ENCODE results near the gene SUSD1.
"Not testable (repeated sequence)": the region's sequence is repeated elsewhere in the genome, so short reads cannot be mapped to it uniquely, and the experiment has no call there.

SUSD1 gene

GRCh38 chr9:112174965-112175795 lies at the start of gene SUSD1:
TSS of gene SUSD1 (minus strand) at chr9:112175297. CDS start at chr9:112175235, 62 bp downstream.
- peak; percentile 56 for DNase-seq

- DNase-seq = no peak
Measured at GRCh38 chr9:112224401-112225289, 49.5 kb upstream of the SUSD1 start.

DNA sequence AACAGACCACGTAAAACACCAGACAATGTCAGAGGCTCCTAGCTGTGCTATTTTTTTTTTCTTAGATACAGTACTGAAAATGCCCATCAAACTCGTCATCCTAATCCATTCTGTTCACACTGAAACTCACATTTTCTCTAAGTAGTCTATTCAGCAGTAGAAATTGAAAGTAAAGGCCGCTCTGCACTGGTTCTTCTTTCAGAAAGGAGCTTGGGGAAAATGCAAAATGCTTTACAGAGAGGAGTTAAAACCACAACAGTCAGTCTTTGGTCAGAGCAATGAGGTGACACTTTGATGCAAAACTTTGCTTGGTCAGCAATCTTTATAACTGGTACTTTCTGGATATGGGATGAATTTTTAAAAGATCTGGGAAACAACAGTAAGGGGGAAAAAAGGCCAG lies 43.8 kb upstream of the SUSD1 start:
- no peak for DNase-seq

DNA sequence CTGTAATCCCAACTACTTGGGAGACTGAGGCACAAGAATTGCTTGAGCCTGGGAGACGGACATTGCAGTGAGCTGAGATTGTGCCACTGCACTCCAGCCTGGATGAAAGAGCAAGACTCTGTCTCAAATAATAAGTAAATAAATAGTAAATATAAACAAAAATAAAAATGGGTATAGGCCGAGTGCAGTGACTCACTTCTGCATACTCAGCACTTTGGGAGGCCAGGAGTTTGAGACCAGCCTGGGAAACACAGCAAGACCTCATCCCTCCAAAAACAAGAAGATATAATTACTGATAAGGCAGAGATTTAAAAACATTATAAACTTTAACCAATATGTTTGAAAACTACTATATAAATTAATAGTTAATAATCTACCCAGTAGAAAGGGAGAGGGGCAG lies 37.8 kb upstream of the SUSD1 start:
- no peak for DNase-seq

- DNase-seq = no peak
Measured at GRCh38 chr9:112207451-112207850, 32.4 kb upstream of the SUSD1 start.

DNA sequence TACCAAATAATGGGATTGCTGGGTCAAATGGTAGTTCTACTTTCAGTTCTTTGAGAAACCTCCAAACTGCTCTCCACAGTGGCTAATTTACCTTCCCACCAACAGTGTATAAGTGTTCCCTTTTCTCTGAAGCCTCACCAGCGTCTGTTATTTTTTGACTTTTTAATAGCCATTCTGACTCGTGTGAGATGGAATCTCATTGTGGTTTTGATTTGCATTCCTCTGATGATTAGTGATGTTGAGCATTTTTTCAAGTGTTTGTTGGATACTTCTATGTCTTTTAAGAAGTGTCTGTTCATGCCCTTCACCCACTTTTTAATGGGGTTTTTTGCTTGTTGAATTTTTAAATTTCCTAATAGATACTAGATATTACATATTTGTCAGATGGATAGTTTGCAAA lies 28.4 kb upstream of the SUSD1 start:
- no peak for DNase-seq

- DNase-seq = no peak
Measured at GRCh38 chr9:112200711-112201110, 25.6 kb upstream of the SUSD1 start.

GRCh38 chr9:112198646-112199045 lies 23.5 kb upstream of the SUSD1 start:
- no peak for DNase-seq

- no peak for DNase-seq
Measured at GRCh38 chr9:112194969-112195431, 19.9 kb upstream of the SUSD1 start.

- peak; percentile 40 for DNase-seq
Measured at GRCh38 chr9:112193572-112194288, 18.6 kb upstream of the SUSD1 start.

GRCh38 chr9:112190320-112190719 lies 15.2 kb upstream of the SUSD1 start:
- DNase-seq = not testable (repeated sequence)

DNA sequence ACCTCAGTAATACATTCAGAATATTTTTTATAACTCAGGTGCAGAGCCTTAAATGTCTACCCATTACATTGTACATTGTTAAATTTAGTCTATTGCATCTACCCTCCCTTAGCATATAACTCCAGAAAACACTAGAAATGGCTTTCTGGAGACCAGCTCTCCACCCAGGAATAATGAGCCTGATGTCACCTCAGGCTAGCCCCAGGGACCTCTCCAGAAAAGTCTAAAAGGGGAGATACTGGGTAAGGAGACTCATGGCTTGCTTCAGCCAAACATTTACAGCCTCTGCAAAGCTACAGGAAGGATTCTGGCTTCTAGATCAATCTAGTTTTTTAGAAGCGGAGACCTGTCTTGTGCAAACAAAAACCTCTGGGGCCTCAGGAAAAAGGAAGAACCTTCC lies 13.8 kb upstream of the SUSD1 start:
- DNase-seq = no peak

DNA sequence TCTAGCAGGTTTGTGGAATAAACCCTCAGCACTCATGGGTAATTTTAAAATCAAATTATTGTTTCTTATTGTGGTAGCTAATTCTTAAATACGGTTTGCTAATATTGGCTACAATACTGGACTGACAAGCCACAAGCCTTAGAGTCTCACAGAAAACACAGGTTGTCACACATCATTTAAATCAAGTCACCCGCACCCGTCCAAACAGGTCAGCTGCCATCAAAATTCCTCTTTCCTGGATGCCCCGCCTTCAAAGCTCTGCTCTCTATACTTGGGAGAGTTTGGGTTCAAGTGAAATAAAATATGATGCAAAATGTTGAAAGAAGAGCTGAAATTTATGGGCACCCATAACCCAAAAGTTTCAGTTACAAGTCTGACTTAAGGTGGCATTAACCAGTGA lies 12.3 kb upstream of the SUSD1 start:
- no peak for DNase-seq

- no peak for DNase-seq
Measured at GRCh38 chr9:112186695-112187094, 11.6 kb upstream of the SUSD1 start.

DNA sequence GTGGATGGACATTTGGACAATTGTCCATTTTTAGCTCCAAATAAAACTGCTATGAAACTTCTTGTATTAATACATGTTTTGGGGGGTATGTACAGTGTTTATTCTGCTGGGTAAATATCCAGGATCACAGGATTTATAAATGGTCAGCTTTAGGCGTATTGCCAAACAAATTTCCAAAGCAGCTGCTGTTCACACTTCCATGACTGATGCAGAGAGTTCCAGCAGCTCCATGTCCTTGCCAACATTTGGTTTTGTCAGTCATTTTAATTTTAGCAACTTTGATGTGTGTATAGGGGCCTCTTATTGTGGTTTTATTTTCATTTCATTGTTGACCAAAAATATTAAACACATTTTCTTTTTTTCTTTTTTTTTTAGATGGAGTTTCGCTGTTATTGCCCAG lies 9.8 kb upstream of the SUSD1 start:
- no peak for DNase-seq

DNA sequence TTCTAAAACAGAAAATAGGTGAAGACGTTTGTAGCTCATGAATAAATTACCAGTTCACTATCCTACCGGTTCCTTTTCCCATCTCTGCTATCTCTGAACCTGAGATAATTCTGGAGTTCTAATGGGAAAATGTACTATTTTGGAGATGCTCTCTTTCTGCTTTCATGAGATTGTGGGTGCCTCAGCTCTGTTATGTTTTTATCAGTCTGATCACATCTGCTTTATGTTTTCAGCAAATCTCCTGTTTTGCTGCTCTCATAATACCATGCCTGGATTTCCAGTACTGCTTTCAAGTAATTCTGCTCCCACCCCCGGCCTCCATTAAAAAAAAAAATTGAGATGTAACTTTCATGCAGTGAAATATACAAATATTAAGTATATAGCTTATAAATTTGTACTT lies 9.1 kb upstream of the SUSD1 start:
- no peak for DNase-seq

DNA sequence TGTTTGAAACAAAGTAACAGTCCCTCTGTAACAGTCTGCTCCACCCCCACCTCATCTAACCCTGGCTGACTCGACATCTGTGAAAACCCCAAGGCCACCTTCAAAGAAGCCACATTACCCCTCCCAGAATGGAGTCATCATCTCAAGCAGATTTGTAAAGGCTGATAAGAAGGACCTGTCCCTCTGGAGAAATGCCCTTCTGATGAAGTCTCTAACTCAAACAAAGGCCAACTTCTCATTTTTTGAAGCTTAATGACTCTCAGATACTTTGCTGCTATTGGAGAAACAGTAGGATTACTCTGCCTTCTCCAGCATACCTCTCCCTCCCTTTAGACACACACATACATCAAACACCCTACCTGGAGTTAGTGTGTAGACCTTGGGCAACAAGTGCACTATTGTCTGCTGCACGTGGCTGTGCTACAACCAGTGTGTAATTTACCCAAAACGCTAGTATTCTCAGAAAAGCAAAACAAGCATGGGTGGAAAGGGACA lies 5.3 kb upstream of the SUSD1 start:
- DNase-seq = no peak

- no peak for DNase-seq
Measured at GRCh38 chr9:112179816-112180215, 4.7 kb upstream of the SUSD1 start.

GRCh38 chr9:112176524-112176923 lies 1.4 kb upstream of the SUSD1 start:
- DNase-seq = no peak

- DNase-seq = no peak
Measured at GRCh38 chr9:112175796-112176315, 759 bp upstream of the SUSD1 start.

DNA sequence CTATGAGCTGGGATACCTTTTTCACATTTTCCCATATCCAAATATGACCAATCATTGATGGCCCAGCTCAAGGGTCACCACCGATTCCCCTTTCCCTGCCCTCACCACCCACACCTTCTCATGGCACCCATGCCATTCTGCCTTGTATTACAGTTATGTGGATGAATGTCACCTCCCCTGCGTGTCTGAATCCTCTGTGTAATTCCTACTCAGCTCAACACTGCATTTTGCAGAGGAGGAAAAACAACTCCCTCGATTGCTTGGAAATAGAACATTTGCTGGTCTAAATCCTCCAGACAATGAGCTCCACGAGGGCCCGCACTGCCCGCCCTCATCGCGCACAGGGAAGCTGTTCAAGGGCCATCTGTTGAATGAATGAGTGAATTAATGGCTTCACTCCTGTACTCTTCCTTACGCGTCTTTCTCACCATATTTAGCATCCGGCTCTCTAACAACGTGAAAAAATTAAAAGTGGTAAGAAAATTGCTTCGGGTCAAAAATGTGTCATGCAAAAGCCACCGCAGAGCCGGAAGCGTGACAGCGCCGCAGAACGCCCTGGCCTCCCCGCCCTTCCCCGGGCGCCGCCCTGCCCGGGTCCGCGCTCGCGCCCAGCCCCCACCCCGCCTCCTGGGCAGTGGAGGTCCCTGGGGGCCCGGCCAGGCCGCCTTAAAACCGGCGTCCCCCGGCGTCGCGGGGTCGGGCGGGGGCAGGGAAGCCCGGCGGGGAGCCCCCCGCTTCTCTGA lies 704 bp downstream of the SUSD1 start:
- peak; percentile 74 for DNase-seq
